Heart left ventricle (tissue), 13 donors: ENCODE data around the gene SV2B.

Source experiments
- POLR2A ChIP-seq, 2 donors: fragments of 450-650 bp; IDR thresholded peaks; one replicate each; pipeline ENCODE4 v1.6.1; 2017; ENCODE audit warnings: antibody characterized with exemption in 2 of 2, mild to moderate bottlenecking in 2 of 2, moderate library complexity in 2 of 2
- TF ChIP-seq, protein P1 (sequence below), 12 donors: fragments of 200-600 bp; sonication (generic) in 4 of 12; IDR thresholded peaks; one replicate each; pipeline versions ENCODE4 v1.5.0 to v1.8.0; 2018 to 2022; ENCODE audit warnings: antibody characterized with exemption in 12 of 12, mild to moderate bottlenecking in 5 of 12
- donor health status: ischemic (EF 13 %, LVEDD 7.1; RV severe dilation, severe dysfunction).
- donor health status: DM: no; HTN: yes; CAD: no.
- donor health status: DM: no; HTN: no; CAD: no.
- donor health status: ischemic (EF 25% LVEDD 6.9; RV normal size, moderate dysfunction).
- donor health status: ischemic (EF 25% LVEDD 5.7; RV mildly dilated, moderate dysfunction).
- donor health status: ischemic (EF 35%, LVEDD 5.7; RV mildly dilated, moderate dysfunction).
- donor health status: nonischemic (EF 11% LVEDD 7.7; RV severe dilation, severe dysfunction).
- donor health status: DM: yes; HTN: yes; CAD: no.
- donor health status: PGD.
- donor health status: ischemic (EF 29% LVEDD 5.4; RV normal size, mild dysfunction).
- donor health status: nonischemic (EF 23%, LVEDD 6.1; RV moderate dilation, normal function).

DNA sequence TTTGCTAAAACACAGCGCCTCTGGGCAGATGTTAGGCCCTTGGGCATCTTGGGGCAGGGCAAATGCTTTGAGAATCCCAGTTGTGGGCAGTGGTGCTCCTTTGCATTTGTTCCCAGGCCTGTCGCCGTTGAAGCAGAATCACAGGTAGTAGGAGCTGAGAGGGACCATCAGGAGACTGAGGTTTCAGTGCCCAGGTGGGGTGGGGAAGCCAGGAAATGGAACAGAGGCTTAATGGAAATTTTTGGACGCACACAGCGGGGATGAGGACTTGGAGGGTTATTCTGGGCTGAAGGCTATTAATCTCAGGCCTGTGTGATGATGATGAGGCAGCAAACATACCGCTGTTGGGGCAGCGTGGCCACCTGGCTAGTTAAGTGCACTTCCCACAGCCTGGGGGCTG, 99.5 kb downstream of the SV2B start:
- TF ChIP-seq, protein P1, sequence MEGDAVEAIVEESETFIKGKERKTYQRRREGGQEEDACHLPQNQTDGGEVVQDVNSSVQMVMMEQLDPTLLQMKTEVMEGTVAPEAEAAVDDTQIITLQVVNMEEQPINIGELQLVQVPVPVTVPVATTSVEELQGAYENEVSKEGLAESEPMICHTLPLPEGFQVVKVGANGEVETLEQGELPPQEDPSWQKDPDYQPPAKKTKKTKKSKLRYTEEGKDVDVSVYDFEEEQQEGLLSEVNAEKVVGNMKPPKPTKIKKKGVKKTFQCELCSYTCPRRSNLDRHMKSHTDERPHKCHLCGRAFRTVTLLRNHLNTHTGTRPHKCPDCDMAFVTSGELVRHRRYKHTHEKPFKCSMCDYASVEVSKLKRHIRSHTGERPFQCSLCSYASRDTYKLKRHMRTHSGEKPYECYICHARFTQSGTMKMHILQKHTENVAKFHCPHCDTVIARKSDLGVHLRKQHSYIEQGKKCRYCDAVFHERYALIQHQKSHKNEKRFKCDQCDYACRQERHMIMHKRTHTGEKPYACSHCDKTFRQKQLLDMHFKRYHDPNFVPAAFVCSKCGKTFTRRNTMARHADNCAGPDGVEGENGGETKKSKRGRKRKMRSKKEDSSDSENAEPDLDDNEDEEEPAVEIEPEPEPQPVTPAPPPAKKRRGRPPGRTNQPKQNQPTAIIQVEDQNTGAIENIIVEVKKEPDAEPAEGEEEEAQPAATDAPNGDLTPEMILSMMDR (IDR thresholded peaks at IDR 0.05): no peak
- no peak for TF ChIP-seq POLR2A (IDR thresholded peaks at IDR 0.05)
